ENCODE data around the gene P2RY2.

DNA sequence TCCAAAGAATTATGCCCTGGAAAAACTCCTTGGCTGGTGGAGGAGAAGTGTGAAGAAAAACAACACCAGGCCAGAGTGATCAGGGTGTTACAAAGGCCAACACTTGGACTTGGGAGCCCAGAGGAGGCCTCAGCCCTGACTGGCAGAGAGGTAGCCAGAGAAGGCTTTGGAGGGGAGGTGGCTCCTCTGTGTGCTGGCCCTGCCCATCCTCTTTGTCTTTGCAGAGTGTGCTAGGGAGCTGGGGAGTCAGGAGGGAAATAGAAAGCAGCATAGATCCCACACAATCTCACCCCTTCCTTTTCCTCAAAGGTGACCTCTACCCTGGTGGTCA is 42.0 kb downstream of the P2RY2 start:
- TF ChIP-seq CBX2 (IDR thresholded peaks at IDR 0.05; ENCODE audit: borderline replicate concordance, low read depth), result no peak
- TF ChIP-seq, protein P1, sequence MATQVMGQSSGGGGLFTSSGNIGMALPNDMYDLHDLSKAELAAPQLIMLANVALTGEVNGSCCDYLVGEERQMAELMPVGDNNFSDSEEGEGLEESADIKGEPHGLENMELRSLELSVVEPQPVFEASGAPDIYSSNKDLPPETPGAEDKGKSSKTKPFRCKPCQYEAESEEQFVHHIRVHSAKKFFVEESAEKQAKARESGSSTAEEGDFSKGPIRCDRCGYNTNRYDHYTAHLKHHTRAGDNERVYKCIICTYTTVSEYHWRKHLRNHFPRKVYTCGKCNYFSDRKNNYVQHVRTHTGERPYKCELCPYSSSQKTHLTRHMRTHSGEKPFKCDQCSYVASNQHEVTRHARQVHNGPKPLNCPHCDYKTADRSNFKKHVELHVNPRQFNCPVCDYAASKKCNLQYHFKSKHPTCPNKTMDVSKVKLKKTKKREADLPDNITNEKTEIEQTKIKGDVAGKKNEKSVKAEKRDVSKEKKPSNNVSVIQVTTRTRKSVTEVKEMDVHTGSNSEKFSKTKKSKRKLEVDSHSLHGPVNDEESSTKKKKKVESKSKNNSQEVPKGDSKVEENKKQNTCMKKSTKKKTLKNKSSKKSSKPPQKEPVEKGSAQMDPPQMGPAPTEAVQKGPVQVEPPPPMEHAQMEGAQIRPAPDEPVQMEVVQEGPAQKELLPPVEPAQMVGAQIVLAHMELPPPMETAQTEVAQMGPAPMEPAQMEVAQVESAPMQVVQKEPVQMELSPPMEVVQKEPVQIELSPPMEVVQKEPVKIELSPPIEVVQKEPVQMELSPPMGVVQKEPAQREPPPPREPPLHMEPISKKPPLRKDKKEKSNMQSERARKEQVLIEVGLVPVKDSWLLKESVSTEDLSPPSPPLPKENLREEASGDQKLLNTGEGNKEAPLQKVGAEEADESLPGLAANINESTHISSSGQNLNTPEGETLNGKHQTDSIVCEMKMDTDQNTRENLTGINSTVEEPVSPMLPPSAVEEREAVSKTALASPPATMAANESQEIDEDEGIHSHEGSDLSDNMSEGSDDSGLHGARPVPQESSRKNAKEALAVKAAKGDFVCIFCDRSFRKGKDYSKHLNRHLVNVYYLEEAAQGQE (IDR thresholded peaks at IDR 0.05), result no peak
- no peak for TF ChIP-seq CTCF (IDR thresholded peaks at IDR 0.05)
- TF ChIP-seq, protein P2, sequence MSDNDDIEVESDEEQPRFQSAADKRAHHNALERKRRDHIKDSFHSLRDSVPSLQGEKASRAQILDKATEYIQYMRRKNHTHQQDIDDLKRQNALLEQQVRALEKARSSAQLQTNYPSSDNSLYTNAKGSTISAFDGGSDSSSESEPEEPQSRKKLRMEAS (IDR thresholded peaks at IDR 0.05), result no peak
- TF ChIP-seq ZC3H11A (IDR thresholded peaks at IDR 0.05), result no peak
- TF ChIP-seq ELK1 (IDR thresholded peaks at IDR 0.05; ENCODE audit: low read depth, low read length), result no peak
- no peak for TF ChIP-seq CEBPB (IDR thresholded peaks at IDR 0.05)

Data from A549 (cell line).